Measurements from ENCODE around the gene ZNF175.

ZNF175 gene

DNA sequence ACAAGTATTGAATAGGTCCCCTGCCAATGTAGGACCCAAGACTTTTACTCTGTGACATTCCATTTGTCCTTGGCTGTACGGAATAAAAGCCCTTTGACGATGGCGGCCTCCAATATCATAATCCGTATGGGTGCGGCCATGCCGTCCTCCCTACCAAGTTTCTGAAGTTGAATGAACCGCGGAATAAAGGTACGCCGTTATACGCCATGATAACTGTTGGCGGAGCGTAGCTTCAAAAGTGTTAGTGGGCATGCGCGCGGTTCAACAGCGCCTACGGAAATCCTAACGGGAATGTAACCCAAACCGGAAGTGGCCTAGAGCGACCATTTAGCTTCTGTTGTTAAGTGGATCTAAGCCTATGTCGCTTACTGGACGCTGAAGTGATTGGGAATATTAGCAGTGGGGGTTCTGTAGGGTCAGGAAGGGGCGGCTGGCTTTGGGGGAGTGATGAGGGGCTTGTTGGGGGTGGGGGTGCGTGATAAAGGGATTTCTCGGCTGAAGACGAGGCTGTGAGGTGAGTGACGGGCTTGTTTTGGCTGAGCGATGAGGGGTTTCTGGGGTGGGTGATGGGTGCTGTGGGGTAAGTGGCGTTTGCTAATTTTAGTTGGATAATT, at the start of gene ZNF175:
Gene ZNF175 (plus strand): TSS at position 322 of the 614 bp plus-strand sequence. CDS start 2,047 bp downstream, outside the sequence.
- DNase-seq (ENCODE audit: low spot score), result peak; percentile 98

DNA sequence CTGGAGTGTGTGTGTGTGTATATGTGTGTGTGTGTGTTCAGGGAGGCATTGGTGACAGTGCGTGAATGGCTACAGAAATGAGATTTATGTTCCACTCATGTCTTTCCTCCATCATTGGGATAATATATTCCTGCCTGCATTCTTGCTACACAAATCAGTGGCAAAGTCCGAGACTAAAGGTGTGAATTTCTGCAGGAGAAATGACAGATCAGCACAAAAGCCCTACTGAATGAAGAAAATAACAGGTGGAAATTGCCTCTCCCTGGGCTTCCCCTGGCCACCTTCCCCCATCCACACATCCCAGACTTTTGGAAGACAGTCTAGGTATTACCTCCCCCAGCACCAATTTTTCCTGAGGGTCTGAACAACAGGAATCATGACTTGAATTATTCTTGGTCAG, 49.7 kb upstream of the ZNF175 start:
- DNase-seq (ENCODE audit: low spot score), result no peak

DNA sequence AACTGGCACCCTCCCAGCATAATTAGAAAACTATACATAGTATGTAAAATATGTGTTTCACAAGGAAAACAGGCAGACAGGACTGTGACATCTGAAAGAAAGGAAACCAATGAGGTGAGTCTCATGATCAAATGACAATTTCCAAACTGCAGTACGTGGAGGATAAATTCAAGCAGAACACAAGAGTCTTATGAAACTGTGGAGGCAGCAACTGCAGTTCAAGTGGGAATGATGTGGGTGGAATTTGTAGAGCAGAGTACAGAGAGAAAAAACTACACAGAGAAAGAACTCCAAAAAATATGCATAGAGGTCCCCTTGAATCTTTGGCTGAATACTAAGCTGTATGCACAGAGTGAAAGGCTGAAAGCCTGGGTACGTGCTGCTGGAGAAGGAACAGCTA, 49.3 kb upstream of the ZNF175 start:
- DNase-seq (ENCODE audit: low spot score), result no peak

DNA sequence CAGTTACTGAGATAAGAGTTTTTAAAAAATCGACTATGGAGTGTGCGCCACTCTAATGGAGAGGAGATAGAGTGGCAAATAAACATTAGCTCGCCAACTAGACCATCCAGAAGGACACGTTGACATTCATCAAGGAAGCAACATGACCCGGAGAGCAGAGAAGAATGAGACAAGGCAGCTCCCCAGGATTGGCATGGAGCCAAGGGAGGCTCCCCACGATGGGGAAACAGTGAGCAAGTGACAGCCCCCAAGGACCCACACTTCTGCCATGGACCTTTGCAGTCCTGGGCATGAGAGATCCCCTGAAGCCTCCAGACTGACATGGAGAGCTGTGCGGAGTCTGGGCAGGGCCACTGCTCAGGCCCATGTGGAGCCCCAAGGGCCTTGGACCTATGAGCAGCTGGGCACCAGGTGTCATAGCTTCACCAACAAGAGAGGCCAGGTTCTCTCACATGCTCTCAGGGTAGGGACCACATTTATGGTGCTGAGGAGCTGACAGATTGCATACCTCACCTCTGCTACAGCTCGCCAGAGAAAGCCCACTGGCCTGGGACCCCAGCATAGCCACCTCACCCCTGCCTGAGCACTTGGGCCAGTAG, 46.3 kb upstream of the ZNF175 start:
- DNase-seq (ENCODE audit: low spot score), result no peak

DNA sequence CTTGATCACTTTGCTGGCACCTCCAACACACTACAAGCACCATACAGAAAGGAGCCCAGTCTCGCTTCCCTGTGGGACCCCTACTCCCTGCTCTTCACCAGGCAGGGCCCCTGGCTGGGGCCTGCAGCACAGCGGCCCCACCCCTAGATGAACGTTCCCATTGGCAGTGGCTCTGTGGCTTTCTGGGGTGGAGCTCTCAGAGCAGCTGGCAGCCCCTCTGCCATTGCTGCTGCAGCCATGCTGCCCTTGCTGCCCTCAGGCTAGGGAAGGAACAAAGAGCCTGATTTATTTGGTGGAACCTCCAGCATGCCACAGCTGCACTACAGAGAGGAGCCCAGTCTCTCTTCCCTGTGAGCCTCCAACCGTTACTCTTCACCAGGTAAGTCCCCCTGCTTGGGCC, 45.4 kb upstream of the ZNF175 start:
- no peak for DNase-seq (ENCODE audit: low spot score)

DNA sequence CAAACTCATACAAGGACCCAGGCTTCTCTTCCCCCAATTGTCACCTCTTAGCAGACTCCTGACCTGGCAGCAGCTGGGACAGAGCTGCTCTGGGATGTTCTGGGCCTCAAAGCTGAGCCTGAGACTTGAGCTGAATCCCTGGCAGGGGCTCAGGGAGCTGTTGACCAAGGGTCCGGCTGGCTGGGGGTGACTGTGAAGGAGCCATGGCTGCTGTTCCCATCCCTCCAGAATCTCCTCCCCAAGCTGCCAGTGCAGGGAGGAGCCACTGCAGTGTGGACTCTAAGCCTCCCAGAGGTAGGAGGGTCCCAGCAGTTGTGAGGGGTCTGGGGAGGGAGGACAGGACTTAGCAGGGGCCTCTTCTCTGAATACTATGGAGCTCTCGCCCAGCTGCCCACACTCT, 41.8 kb upstream of the ZNF175 start:
- DNase-seq (ENCODE audit: low spot score), result no peak

DNA sequence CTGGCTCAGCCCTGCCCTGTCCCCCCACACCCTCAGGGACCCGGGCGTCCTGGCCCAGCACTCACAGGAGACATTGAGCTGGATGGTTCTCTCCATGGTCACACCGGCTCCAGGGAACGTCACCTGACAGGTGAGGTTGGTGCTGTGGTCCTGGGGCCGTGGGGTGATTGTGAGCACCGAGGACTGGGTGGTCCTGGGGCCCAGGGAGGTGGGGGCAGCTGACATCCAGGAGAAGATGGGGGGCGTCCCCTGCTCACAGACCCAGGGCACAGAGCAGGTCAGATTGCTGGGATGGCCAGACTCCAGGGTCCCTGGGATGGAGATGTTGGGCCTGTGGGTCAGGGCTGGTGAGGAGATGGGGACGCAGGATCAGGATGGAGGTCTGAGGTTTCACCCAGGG, 40.5 kb upstream of the ZNF175 start:
- no peak for DNase-seq (ENCODE audit: low spot score)

DNA sequence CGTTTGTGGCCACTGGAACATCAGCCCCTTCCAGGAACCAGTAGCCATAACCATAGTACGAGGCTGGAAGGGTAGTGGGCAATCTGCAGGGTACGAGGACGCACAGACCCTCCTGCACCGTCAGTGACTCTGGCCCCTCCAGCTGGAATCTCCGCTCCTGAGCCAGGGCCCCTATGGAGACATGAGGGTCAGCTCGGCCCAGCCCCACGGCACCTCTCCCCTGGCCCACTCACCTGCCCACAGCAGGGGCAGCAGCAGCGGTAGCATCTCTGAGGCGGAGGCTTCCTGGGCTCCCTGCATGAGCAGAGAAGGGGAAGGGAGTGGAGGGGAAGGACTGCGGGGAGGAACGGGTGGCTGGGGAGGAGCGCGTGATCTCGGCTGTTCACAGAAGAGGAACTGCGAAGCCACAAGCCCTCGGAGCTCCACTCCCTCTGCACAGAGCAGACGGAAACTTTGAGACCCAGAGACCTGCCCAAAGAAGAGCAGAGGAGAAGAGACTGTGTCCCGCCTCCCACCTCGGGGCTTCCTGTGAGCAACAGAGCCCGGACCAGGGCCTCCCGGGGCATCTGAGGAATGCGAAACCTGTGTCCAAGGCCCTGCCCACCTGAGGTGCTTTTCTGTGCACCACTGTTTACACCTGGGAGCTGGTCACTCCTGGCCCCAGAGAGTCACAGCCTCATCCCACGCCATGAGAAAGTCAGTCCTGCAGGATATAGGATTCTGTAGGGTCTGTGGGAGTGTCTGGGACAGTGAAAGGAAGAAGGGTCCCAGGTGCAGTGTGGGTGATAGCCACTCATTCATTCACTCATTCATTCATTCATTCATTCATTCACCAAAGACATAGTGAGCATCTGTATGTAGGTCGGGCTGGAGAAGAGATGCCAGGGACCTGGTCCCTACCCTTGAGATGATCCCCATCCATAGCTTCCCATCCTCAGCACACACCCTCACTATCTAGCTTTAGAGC, 39.5 kb upstream of the ZNF175 start, which contains the start of gene SIGLEC6:
Gene SIGLEC6 (minus strand): TSS at position 322 of the 967 bp plus-strand sequence. CDS start 22 bp downstream, at position 300.
- DNase-seq (ENCODE audit: low spot score), result no peak

DNA sequence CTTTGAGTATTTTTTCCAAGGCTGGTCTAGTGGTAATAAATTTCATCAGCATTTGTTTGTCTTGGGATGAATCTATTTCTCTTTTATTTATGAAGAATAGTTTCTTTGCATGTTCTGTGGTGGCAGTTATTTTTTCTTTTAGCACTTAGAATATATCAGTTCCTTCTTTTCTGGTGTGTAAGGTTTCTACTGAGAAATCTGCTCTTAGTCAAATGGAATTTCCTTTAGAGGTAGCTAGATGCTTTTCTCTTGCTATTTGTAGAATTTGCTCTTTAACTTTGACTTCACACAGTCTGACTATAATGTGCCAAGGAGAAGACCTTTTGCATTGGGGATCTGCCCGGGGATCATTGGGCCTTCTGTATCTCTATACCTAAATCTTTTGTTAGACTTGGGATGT, 35.5 kb upstream of the ZNF175 start:
- no peak for DNase-seq (ENCODE audit: low spot score)

DNA sequence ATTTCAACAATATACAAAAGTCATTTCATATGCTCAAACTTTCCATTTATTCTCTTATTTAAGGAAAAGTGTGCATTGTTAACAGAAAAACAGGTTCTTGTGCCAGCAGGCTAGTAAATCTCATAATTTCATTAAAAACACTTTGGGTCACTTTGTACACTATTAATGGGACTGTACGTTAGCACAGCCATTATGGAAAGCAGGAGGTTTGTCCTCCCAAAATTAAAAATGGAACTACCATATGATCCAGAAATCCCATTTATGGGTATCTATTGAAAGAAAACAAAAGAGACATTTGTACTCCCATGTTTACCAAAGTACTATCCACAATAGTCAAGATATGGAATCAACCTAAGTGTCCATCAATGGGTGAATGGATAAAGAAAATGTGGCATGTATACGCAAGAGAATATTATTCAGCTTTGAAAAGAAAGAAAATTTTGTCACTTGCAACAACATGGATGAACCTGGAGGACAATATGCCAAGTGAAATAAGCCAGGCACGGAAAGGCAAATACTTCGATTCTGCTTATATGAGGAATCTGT, 31.2 kb upstream of the ZNF175 start:
- DNase-seq (ENCODE audit: low spot score), result no peak

DNA sequence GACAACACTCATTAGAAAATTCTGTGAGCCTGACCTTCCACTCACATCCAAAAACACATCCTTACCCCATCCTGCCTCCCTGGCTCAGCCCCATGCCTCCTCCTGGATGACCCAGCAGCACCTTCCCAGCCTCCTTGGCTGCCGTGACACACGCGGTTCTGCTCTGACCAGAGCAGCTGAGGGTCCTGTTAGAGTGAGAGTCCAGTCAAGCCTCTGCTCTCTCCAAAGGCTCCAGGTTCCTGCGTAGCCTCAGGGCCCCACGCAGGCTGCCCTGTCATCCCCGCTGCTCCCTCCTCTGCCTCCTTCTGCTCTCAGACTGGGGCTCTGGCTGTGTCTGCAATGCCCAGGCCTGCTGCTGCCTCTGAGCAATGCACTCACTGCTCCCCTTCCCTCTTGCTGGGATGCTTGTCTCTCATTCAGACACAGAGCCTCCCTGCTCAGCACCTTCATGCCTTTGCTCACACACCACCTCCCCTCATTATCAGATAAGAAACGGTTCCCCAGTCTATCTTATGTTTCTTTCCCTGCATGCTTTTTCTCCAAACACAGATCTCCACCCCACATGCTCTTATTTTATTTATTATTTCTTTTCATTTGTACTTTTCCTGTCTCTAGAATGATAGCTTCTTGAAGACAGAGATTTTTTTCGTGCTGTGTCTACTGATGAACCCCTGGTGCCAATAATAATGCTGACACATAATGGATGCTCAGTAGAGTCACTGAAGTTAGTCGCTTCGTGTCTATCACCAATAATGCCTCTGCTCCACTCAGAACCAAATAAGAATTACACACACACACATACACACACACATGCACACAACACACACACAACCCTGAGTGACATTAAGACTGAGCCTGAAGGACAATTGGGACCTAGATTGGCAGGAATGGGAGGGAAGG, 29.4 kb upstream of the ZNF175 start:
- DNase-seq (ENCODE audit: low spot score), result no peak

DNA sequence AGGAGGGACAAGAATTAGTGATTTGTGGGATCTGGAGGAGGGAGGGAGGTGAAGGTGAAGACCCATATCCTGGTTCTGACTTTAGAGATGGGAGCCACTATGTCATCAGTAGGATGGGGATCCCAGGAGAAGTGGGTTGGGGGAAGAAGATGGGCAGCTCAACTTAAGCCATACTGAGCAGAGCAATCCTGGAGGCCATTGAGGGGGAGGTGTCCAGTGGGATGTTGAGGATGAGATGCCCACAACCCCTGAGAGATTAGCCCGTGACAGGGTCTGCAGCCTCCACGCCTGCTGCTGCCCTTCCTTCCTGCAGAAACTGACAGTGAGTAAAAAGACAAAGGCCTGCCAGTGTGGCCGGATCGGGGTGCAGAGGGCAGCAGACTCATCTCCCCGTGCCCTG, 28.4 kb upstream of the ZNF175 start:
- no peak for DNase-seq (ENCODE audit: low spot score)

DNA sequence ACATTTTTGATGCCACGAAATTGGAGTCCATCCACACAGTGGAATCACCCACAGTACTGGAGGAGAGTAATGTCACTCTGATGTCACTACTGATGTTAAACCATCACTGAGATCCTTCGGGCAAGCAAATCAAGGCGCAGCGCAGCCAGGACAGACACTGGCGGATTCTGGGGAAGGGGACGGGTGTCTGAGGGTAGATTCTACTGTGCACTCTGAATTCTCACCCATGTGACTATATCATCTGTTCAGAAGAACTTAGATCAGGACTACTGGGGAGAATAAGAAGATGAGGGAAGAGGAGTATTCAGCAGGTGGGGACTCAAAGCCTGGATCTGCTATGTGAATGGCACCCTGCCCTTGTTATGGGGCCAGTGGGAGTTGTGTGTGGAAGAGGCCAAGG, 27.0 kb upstream of the ZNF175 start:
- DNase-seq (ENCODE audit: low spot score), result no peak

DNA sequence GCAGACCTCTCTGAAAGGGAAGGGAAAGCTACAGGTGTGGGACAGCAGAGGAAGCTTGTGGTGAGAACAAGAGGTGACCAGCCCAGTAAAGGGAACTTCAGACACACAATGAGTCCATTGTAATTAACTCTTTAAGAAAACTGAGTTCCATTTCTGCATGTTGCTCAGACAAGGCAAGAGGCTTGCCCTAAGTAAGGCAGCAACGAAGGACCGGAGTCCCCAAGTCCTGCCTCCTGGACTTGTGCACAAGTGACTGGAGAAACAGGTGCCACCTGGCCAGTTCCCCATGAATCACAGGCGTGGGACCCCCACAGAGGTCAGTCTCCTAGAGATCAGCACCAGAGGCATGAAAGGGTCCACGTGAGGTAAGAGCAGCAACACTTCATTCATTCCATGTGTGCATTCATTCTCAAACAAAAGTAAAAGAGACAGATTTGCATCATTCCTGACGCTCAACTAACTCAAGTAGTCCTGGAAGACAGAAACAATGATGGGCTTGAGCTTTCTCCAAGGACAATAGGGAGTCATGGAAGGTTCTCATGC, 24.9 kb upstream of the ZNF175 start:
- DNase-seq (ENCODE audit: low spot score), result no peak

DNA sequence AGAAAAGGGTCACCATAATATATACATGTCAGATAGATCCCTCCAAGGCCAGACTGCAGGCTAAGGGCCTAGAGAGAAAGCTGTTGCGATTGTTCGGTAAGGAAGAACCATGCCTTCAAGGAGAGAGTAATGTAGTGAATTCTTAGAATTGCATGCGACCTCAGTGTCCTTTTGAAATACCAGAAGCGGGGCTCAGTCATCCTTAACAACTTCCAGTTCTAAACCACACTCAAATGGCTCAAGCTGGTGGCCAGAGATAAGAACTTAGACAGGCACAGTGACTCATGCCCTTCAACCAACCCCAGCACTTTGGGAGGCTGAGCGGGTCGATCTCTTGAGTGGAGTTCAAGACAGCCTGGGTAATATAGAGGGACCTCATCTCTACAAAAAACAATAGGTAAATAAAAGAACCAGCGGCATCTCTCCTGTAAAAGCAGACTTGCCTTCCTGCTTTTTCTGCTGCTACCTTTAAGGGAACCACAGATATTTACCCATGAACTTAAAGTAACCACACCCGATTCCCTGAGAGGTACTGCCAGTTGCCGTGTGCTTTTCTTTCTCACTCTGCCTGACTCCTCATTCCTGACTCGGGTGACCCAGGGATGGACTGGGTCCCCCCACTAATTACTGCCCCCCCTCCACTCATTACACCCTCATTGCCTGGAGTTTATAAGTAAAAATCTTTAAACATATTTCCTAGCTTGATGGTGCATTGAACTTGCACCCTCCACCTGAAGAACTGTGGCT, 24.3 kb upstream of the ZNF175 start:
- DNase-seq (ENCODE audit: low spot score), result no peak

DNA sequence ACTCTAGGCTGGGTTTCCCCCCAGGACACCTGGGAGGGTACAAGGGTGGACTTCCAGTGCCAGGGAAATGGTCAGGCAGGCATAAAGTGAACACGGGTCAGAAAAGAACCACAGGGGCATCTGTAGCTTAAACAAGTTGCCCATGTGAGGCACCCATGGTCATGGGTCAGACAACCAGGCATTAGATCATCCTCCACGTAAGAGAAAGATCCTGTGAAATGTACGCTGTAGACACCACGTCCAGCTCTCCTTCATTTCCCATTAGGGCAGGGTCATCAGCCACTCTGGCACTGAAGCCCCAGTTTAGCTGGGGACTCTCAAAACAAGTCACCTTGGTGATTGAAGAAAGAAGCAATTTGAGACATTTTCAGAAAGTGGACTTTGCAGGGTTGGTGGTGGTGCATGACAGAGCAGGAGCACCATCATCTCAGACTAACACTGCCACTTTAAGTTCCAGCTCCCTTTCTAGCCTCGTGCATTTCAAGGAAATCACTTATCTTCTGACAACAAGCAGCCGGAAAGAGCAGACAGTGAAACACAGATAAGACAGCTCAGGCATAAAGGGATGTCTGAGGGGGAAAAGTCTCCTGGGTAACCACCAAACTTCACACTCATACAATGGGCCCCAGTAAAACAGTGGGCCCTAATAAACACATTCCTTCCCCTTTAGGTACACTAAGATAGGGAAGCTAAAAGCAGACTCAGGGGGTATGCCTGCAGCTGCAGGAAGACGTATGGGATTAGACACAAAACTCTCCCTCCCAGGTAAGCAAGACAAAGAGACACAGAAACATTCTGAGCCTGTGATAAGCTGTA, 23.5 kb upstream of the ZNF175 start:
- DNase-seq (ENCODE audit: low spot score), result no peak

DNA sequence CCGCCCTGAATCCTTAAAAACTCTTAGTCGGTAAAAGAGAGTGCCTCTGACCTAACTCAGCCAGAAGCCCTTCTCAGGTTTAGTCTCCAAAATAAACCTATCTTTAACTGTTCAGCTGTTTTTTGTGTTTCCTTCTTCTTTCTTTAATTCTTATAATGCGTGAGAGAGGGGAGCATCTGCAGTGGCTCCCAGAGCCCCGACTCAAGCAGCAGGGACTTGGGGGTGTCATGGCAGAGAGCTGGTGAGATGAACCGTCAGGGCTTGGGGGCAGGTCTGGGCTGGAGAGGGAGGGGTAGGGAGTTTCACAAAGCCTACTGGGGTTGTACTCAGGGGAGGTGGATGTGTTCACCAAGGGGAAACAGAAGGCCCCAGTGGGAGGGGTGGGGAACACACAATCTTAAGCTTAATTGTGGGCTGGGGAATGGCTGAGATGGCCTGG, 22.9 kb upstream of the ZNF175 start:
- DNase-seq (ENCODE audit: low spot score), result no peak

DNA sequence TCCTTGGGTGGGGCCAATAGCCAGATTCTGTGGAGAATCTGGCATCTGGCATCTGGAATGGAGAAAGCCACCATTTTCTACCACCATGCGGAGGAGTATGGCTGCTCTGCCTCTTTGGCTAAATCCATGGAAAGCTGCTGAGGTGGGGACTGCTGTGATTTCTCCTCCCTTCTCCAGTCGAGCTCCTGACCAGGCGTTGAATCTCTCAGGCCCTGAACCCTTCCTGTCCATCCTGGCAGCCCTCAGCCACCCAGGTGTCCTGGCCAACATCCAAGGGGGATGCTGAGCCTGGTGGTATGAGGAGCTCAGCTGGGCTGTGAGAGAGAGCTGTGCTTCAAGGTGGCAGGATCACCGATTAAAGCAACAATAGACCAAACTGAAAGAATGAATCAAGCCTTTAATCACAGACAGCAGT, 22.2 kb upstream of the ZNF175 start:
- no peak for DNase-seq (ENCODE audit: low spot score)

DNA sequence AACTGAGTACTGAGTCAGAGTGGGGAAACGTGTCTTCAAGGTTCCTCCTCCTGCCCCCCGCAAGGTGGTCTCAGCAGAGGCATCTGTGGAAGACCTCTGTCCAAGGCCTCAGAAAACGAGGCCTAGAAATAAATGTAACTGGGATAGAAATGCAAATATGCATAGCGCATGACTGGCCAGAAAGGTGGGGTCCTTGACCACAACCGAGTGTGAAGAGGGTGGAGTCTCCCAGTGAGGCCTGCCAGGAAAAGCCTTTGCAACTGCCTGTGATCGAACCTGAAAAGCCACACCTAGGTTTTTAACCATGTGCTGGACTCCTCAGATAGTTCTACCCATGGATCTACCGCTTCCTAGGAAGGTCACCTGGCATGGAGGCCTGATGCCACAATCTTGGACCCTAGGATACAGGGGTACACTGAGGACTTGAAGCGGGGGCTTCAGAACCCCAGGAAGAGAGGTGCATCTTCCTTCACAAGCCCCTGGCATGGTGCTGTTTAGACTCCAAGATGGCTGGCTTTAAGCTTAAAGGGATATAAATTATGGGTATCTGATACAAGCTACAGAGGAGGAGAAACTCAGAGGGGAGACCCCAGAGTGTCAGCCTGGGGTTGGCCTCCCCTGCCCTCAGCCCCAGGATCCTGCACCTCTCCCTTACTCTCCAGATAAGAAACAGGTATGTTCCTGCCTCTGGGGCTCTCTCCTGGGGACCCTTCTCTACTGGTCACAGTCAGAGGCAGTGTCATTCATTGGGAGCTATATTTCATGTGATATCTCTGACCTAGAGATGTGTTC, 21.4 kb upstream of the ZNF175 start:
- DNase-seq (ENCODE audit: low spot score), result no peak
